Measurements from ENCODE around the gene APOL5. TPM values are rescaled to one million over a fixed set of nuclear protein-coding genes. Genes with fewer than 3 reads are reported as not detected.
"Not testable (repeated sequence)": the region's sequence is repeated elsewhere in the genome, so short reads cannot be mapped to it uniquely, and the experiment has no call there.

The APOL5 gene
- total RNA-seq, 1 donor from 2014 or later = not detected

- Mint-ChIP-seq H3K4me3 (no peak overlapping the region), H3K4me1 (ENCODE audit: unreplicated experiment) (no peaks in the 10 kb centered on the region)
Observed at GRCh38 chr22:35697142-35697541, 20.5 kb upstream of the APOL5 start.

GRCh38 chr22:35699852-35700251 lies 17.8 kb upstream of the APOL5 start:
- not testable (repeated sequence) for DNase-seq (ENCODE audit: extremely low spot score, unreplicated experiment); H3K27ac Mint-ChIP-seq

More at GRCh38 chr22:35697142-35697541, 20.5 kb upstream of the APOL5 start:
- Mint-ChIP-seq H3K27me3 (peaks cover 26% of the 10 kb centered on the region), H3K27ac (no peak overlapping the region), H3K36me3 (no peaks in the 10 kb centered on the region), H3K9me3 (no peaks in the 10 kb centered on the region)
- no peak for TF ChIP-seq CTCF (conservative IDR thresholded peaks at IDR 0.05)
- no peak for DNase-seq (ENCODE audit: extremely low spot score, unreplicated experiment)

GRCh38 chr22:35703861-35704584 lies 13.6 kb upstream of the APOL5 start:
- no peak for TF ChIP-seq CTCF (conservative IDR thresholded peaks at IDR 0.05)
- H3K4me1 Mint-ChIP-seq (ENCODE audit: unreplicated experiment) = no peaks in the 10 kb centered on the region
- no peak overlapping the region for H3K4me3 Mint-ChIP-seq
- H3K36me3 Mint-ChIP-seq = no peaks in the 10 kb centered on the region
- no peaks in the 10 kb centered on the region for H3K9me3 Mint-ChIP-seq
- peaks cover 15% of the 10 kb centered on the region for H3K27me3 Mint-ChIP-seq
- H3K27ac Mint-ChIP-seq = no peak overlapping the region
- DNase-seq (ENCODE audit: extremely low spot score, unreplicated experiment) = no peak

More at GRCh38 chr22:35699852-35700251, 17.8 kb upstream of the APOL5 start:
- not testable (repeated sequence) for H3K4me1 Mint-ChIP-seq (ENCODE audit: unreplicated experiment); H3K9me3 Mint-ChIP-seq; H3K36me3 Mint-ChIP-seq; H3K4me3 Mint-ChIP-seq
- H3K27me3 Mint-ChIP-seq = peaks cover 18% of the 10 kb centered on the region

- H3K4me3 Mint-ChIP-seq = no peak overlapping the region
- H3K4me1 Mint-ChIP-seq (ENCODE audit: unreplicated experiment) = no peaks in the 10 kb centered on the region
- H3K9me3 Mint-ChIP-seq = no peaks in the 10 kb centered on the region
- H3K36me3 Mint-ChIP-seq = no peaks in the 10 kb centered on the region
- no peak overlapping the region for H3K27ac Mint-ChIP-seq
- no peak for DNase-seq (ENCODE audit: extremely low spot score, unreplicated experiment)
- no peak for TF ChIP-seq CTCF (conservative IDR thresholded peaks at IDR 0.05)
- peaks cover 10% of the 10 kb centered on the region for H3K27me3 Mint-ChIP-seq
Observed at GRCh38 chr22:35705141-35705540, 12.5 kb upstream of the APOL5 start.

- Mint-ChIP-seq H3K27ac (no peak overlapping the region), H3K27me3 (no peaks in the 10 kb centered on the region), H3K9me3 (peaks cover 7% of the 10 kb centered on the region), H3K36me3 (no peaks in the 10 kb centered on the region), H3K4me1 (ENCODE audit: unreplicated experiment) (no peaks in the 10 kb centered on the region), H3K4me3 (no peak overlapping the region)
- TF ChIP-seq CTCF (conservative IDR thresholded peaks at IDR 0.05) = no peak
- no peak for DNase-seq (ENCODE audit: extremely low spot score, unreplicated experiment)
Observed at GRCh38 chr22:35708453-35708852, 9.2 kb upstream of the APOL5 start.

- no peak for TF ChIP-seq CTCF (conservative IDR thresholded peaks at IDR 0.05)
- no peaks in the 10 kb centered on the region for H3K27me3 Mint-ChIP-seq
- H3K4me1 Mint-ChIP-seq (ENCODE audit: unreplicated experiment) = no peaks in the 10 kb centered on the region
- H3K36me3 Mint-ChIP-seq = no peaks in the 10 kb centered on the region
- no peak overlapping the region for H3K4me3 Mint-ChIP-seq
- H3K27ac Mint-ChIP-seq = no peak overlapping the region
- H3K9me3 Mint-ChIP-seq = peaks cover 7% of the 10 kb centered on the region
- no peak for DNase-seq (ENCODE audit: extremely low spot score, unreplicated experiment)
Observed at GRCh38 chr22:35708917-35709316, 8.8 kb upstream of the APOL5 start.
